GM21423 (cell line): ENCODE results near the gene GRM7.

Source experiments
- ATAC-seq: cut with Tn5 transposase; IDR thresholded peaks from one replicate; pipeline ENCODE4 v1.9.1; 2021; ENCODE audit warnings: mild to moderate bottlenecking, moderate library complexity; ENCODE audit not compliant: unreplicated experiment

The GRM7 gene

DNA sequence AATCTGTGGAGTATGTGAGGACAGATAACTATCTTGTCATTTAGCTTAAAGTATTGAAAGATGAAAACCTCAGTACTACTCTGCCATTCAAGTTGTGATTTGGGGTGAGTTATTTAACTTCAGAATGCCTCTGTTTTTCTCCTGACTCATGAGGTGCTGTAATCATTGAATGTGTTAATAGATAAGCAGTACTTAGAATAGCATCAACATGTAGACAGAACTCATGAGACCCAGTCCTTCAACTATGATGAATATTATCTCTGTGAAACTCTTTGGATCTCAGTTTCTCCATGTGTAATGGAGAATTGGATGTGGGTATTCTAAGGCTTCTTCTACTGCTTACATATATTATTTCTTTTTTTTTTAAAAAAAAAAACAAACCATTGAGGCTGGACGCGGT is 431.4 kb downstream of the GRM7 start:
- no peak for ATAC-seq

DNA sequence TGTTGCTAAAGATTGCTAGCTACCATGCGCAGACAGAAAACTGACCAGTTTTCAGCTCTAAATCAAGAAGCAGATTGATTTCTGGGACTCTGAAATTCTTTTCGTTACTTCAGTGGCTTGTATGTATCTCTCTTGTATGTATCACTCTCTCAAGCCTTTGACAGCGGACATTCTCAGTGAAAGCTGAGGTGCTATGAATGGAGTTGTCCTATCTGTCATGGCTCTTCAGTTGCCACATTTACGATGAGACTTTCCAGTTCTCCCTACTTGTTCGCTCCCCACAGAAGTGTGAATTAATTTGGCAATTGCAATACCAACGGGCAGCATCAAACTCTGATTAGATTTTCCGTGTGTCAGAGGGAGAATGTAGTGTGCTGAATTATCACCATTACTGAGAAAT is 432.4 kb downstream of the GRM7 start:
- ATAC-seq, result no peak

DNA sequence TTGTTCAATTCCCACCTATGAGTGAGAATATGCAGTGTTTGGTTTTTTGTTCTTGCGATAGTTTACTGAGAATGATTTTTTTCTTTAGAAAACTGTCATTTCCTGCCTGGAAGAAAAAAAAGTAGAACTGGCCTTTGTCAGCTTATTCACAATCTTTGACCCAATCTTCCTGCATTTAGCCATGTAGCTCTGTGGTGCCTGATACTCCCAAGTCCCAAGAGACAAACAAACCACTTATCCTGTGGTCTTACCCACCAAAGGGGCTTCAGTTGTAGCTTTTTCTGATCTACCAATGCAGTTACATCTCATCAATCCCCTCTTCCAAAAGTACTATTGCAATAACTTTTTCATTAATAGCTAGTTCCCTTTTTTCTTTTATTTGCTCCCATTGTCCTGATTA is 444.6 kb downstream of the GRM7 start:
- no peak for ATAC-seq

DNA sequence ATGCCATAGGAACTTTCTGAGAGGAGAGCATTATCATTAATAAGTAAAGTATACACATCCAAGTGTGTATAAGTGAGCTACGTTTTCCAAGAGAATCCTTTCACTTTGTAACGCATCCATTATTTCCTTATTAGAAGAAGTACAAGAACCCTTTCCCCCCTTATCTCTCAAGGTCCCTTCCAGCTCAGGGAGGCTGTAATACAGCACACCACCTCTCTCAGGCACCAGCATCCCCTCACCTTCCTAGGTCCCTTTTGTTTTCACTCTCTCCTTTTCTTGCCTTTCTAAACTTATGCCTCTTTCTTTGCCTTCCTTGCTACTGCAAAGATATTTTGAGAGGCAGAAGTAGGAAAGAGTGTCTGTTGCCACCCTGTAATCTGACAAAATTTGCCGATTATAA is 446.0 kb downstream of the GRM7 start:
- no peak for ATAC-seq

DNA sequence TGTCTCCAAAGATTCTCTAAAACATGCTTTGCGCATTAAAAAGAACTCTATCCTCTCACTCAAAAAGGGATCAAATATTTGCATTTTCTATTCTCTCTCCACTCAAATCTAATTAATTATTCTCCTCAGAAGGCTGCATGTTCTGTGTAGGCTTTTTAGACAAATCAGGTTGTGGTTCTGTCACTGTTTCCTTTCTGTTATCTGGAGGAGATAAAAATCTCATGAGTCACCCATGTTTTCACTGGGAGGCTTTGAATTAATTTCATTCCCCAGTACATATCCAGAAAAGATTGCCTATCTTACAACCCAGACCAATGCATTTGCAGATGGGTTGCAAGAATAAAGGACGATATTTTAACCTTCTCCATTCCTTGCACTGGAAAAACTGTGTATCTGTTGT is 446.5 kb downstream of the GRM7 start:
- no peak for ATAC-seq

DNA sequence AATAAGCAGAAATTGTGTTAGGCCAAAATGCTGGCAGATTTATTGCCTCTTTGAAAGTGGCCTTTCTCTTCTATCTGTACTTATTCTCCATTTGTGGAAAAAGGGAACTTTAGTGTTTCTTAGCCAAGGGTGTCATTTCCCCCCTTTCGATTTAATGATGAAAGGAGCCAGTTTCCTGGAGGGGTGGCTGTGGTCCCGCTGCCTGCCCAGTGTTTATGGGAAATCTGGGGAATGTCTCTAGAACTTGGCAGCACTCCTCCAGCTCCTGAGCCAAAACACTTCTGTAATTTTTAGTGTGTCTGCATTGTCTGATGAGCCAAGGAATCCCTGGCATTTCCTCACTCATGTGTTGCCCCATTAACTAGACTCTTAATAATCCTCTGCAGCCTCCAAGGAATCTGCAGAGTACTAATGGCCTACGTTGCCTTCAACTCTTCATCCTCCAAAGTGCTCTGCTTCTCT is 448.8 kb downstream of the GRM7 start:
- ATAC-seq, result no peak

DNA sequence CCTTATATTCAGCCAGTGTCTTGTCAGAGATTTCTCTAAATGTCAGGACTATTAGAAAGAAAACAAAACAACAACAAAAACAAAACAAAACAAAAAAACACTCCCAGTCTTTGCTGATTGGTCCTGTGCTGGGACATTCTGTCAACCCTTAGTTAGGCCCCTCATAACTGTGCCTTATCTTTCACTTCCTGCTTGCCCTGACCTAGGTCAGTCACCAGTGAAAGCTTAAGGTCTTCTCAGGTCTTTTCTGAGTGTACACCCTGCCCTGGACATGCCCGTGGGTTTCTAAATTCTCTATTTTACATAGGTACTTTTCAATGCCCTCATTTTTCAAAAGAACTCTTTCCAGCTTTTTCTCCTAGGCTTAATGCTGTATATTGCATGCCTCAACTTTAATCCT is 454.1 kb downstream of the GRM7 start:
- ATAC-seq, result no peak

DNA sequence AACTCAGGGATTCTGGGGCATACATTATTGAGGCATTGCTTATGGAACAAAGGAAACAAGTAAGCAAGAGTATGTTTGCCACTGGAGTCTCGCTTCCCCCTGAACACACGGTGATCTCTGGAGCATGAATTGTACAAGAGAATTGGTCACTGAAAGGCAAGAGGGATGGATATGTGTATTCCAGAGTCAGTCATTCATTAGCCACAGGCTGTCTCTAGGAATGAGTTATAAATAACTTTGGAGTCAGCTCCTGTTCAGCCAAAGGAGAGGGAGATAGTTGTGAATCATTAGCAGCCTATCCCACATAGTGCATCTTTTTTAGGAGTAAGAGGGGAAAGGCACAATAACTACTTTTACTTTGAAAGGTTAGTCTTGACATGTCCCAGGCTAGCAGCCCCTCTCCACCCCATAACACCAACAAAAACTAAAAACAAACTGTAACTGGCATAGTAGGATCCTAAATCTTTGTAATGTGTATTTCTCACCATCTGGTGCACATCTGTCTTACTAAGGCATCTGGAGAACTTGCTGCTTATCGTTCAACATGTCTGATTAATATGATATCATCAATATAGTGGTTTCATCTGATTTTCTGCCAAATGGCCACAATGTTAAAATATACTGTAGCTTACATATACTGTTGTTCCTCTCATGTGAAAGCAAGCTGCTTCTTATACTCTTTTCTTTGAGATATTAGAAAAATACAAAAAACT is 462.2 kb downstream of the GRM7 start:
- no peak for ATAC-seq

DNA sequence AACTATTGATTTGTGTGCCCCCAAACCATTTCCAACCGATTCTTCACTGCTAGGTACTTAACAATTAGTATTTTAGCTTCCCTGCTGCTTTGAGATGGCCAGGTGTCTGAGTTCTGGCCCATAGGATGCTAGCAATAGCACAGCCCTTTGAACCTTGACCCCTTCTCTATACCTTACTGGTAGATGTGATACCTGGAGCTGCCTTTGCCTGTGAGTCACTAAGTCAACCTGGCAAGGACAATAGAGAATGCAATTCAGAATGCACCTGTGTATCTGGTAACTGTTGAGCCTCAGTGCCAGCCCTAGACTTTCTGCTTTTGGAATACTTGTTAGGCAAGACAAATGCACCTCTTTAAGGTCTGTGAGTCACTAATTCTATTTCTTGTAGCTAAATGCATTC is 467.4 kb downstream of the GRM7 start:
- ATAC-seq, result no peak

DNA sequence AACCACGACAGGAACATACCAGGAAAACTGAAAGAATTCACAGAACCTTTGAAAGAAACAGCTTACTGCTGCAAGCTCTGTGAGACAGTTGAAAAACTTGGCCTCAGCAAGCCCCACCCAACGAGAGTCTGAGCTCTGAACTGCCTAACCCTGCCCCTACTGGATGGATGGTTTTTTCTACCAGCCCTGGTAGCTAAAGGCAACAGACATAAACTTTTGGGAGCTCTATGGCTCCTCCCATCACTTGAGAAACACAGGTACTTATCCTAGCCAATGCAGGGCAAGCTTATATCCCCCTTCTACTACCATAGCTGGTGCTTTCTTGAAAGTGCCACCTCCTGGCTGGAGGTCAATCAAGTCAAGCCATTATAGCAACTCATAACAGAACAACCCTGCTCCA is 471.8 kb downstream of the GRM7 start:
- no peak for ATAC-seq

DNA sequence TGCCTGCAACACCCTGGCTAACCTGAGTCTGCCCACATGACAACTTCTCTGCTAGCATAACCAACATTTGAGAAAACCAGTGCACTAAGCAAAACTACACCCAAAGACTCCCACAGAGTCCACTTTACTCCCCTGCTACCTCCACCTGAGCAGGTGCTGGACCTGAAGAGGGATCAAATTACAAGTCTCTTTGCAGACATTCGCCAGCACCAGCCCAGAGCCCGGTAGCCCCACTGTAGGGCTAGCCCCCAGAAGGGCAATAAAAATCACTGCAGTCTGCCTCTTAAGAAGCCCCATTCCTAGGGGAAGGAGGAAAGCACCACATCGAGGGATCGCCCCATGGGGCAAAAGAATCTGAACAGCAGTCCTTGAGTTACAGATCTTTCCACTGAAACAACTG is 472.2 kb downstream of the GRM7 start:
- no peak for ATAC-seq

DNA sequence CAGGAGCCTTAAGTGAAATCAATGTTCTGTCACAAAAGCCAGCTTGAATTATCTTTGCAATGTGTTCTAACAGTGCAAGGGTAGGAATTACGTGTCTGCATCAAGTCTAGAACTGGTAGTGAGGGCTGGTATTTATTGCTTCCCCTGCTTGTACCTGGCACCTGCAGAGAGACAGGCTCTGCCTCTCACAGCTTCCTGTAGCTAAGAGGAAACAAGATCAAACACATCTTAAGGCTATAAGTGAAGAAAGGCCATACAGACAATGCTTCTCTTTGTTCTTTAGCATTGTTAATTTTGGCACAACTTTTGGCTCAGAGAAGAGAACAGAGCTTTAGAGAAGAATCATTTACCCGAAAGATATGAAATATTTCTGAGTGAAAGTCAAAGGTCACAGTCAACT is 479.9 kb downstream of the GRM7 start:
- ATAC-seq, result no peak

DNA sequence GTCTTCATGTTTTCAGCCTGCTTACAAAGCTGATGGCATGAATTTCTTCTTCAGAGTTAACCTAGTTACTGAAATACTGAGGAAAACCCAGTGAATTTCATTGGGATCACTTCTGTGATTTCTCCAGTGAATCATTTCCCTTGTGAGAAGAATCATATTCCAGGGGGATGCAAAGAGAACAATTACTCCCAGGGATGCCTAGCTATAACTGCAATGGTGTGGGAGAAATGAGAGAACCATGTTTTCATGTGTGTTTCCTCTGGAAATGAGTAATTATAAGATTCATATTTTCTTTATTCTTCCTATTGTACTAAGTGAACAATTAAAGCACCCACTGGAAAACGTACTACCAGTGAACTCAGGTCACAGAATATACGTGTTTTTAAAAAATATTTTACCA is 485.4 kb downstream of the GRM7 start:
- ATAC-seq, result no peak

DNA sequence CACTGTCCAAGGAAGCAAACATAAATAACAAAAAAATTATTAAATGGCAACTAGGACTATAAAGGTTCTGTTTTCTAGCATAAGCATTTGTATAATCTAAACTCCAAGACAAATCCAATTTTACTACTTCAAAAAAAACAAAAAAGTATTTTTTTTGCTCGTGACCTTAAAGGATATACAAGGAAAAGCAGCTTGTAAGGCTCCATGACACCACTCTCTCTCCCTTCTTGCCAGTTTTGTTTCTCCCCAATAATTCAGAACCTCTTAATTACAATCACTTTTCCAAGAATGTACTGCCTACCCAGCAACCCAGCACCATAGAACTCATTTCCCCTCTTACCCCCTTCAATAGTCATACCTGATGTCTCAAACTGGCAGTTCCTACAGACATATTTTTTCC is 496.2 kb downstream of the GRM7 start:
- no peak for ATAC-seq

DNA sequence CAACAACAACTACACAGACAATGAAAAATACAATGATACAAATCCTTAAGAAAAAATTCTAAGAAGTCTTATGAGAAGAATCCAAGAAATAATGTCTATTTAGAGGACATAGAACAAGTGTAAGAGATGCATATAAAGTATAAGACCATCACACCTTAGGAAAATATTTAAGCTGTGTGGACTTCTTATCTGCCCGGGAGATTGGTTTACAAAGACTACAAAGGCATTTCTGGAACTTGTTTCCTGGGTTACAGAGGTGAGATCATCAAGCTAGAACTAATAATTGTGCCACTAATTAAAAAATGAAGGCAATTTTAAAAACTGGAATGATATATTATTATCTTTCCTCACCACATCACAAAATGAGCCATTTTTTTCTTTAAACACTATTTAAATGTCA is 507.1 kb downstream of the GRM7 start:
- ATAC-seq, result no peak

DNA sequence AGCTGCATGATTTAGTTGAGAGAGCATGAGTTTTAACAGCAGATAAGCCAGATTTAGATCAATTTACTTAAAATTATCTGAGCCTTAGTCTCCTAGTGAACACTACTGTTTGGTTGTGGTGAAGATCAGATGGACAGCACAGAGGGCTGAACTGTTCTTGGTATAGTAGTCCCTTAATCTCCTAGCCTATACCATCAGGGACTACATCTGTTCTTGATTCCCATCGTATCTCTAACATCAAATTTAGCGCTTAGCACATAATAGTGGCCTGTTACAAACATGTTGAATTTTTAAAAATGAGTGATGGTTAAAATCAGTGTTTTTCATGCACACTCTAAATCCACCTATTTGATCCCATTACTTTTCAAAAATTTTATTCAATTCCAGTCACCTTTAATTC is 507.7 kb downstream of the GRM7 start:
- ATAC-seq, result no peak

DNA sequence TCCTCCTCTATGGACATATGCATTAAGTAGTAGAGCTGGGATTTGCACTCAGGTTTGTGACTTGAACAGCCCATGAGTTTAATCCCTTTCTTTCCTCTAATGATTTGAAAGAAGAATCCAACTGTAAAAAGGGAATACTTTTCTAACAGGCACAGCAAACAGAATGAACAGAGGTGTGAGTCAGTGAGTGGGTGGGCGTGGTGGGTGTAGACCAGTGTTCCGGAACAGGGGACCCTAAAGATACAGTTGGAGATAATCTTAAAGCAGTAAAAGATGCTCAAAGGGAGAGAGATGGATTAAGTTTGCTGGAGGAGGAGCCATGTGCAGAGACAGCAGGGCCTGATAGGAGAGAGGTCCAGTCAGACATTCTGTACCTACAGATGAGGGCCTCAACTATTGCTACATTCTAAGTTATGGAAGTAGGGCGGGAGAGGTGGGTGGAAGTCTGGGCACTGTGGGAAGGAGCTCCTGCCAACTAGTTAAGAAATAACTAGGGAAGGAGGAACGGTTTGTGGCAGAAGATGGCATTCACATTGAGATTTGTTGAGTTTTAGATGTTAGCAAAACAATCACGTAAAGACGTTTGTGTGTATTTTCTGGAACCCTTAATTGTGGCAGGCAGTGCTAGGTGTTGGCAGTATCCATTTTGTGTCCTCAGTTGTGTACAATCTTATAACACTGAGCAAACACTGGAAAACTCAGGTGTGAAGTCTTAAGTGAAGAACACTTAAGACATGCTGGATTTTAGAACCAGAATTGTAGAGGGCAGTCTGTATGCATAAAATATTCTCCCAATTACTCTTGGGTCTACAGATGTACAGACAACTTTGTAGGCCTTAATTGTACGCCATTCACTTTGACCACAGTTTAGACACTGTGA is 511.0 kb downstream of the GRM7 start:
- no peak for ATAC-seq

DNA sequence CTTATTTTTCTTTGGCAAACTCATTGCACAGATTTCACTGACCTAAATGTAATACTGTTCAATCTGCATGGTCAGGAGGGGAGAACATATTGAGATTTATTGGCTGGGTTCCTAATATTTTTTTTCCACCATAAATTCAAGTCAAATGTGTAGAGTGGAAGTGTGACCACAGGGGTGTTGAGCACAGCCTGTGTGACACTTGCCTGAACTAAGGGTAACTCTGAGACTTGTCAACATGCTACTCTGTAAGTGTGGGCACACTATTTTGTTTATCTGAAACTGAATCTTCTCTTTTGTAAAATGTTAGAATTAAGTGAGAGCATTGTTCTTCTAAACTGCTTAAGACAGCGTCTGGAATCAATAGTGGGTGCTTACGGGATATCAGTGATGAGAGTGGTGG is 516.2 kb downstream of the GRM7 start:
- no peak for ATAC-seq

DNA sequence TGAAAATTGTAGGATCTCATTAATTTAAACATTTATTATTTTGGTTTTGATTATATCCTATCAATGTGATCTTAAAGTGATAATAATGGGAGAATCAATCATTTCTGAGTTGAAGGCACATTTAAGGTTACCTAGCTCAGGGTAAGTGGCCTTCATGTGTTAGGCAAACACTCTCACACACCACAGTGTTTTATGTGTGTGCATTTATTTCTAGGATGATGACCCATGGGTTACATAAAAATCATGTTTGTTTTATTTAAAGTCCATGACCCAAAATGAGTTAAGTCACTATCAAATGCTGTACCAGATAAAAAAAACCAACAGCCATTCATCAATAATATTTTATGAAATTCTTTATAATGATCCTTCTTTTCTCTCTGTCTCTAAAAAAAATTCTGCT is 520.8 kb downstream of the GRM7 start:
- ATAC-seq, result no peak

DNA sequence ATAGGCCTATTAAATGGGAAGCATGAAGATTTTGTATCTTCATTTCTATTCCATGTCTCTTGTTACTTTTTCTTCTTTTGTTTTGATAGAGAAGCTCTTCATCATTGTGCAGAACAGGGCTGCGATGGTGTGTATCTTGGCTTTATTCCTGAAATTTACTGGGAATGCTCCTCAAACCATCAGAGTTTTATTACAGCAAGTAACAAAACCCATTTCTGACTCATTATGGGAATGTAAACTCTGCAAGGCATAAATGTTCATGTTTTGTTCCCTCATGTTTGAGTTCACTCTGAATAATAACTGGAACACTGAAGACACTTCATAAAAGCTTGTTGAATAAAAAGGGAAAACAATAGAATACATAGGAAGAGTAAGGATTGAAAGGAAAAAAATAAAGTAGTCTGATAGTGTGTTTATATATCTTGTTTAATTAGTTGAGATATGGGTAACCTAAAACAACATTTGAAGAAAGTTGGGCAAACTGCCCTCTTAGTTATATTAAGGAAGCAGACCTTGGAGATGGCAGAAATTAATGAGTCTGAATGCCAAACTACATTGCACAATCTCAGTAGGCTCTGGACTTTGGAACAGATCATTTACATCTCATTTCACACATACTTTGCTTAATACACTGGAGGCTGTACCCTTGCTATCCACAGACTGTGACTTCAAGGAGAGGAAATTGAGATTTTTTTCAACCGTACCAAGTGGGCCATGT is 521.5 kb downstream of the GRM7 start:
- no peak for ATAC-seq

DNA sequence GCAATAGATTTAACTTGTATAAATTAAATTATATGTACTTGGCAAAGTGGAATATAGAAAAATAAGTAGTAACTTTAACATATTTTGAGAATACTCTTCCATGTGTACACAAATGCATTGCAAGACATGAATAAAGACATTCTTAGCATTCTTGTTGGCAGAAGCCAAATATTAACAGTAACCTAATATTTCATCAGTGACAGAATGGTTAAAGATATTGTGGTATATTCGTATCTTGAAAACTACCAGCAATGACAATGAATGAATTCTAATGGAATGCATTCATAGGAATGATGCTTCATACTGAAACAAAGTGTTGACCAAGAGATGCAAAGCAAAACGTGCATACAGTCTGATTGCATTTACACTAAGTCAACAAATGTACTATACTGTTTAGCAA is 524.7 kb downstream of the GRM7 start:
- no peak for ATAC-seq

DNA sequence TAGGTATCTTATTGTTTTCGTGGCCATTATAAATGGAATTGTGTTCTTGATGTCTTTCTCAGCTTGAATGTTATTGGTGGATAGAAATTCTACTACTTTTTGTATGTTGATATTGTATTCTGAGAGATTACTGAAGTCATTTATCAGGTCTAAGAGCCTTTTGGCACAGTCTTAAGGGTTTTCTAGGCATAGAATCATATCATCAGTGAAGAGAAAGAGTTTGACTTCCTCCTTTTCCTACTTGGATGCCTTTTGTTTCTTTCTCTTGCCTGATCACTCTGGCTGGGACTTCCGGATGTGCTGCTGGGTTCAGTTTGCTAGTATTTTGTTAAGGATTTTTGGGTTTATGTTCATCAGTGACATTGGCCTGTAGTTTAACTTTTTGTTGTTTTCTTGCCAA is 527.1 kb downstream of the GRM7 start:
- ATAC-seq, result no peak
